ENCODE measurements around the gene UROC1.
A peak's percentile ranks its signal among the peaks of the same experiment; 100 is the strongest.

Gene UROC1

DNA sequence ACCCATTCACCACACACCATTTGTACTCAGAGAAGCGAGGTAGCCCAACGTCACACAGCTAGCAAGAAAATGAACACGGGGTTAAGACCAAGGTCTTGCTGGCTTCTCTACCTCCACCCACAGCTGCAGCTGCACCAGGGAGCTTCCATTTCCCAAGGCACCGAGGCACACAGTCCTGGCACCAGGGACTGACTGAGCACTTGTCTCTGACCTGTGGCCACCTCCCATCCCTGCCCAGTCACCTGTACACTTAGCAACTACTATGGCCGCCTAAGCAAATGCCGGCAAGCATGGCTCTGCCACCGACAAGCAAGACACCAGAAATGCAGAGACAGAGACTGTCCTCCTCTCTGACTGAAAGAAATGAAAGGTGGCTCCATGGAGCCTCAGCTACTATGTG lies 57.2 kb downstream of the UROC1 start:
- DNase-seq (ENCODE audit: low read depth) = no peak

DNA sequence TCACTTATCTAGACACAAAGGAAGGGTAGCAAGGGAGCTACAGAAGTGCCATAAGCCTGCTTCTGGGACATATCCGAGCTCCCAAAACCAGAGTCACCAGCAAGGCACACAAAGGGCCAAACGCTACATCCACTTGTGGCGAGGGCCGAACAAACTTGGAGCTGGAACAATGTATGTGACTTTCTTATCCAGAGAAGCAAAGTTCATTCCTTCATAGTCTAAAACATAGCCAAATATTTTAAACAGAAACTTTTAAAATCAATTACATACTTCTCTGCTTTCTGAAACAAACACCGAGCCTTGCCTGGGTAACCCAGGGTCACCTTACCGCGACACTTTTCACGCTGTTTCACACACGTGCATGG lies 57.8 kb downstream of the UROC1 start:
- DNase-seq (ENCODE audit: low read depth) = no peak

DNA sequence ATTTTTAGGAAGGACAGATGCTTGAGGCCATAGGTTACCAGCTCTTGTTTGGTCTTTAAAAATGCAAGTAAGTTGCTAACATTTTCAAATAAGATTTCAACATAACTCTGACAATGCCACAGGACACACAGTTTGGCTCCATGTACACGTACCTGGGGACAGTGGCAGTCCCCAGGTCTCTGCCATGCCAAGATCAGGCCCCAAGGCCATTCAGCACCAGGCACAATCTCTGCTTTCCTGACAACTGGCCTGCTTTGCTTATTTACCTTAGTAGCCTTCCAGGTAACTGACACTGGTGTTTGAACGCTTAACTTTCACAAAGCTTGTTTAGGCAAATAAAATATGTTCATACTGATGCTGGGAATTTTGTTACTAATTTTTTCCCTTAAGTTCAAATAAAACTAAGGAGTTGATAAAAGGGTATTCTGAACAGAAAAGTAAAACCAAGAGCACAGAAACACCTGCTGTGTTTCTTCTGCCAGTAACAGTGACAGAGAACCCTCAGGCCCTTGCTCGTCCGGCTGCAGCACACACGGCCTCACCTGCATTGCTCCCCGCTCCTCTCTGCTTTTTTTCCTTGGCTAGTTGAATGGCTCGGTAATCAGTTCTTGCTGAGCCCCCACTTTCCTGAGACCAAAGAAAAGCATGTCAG lies 58.3 kb downstream of the UROC1 start:
- DNase-seq (ENCODE audit: low read depth) = no peak

DNA sequence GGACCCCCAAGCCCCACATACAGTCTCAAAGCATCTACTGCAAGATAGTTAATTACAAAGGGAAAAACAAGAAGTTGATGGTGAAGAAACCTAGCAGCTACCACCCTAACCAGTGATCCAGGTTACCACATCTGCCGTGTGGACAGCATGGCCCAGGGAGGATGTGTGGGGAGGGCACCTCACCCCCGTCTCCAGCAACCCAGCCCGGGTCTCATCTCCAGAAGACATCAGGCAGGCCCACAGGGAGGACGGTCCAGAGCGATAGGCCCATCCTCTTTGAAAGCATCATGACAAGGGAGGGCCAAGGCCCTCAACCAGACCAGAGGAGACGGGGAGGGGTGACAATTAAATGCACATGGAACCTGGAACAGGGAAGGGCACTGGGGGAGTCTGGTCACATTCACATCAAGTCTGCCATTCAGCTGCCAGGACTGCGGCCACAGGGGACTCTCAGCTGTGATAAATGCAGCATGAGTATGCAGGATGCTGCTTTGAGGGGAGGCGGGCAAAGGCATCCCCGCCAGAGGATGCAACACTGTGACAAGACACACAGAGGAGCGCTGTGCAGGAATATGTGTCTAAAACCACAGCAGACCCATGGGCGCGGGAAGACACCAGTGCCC lies 60.7 kb downstream of the UROC1 start:
- DNase-seq (ENCODE audit: low read depth) = no peak

DNA sequence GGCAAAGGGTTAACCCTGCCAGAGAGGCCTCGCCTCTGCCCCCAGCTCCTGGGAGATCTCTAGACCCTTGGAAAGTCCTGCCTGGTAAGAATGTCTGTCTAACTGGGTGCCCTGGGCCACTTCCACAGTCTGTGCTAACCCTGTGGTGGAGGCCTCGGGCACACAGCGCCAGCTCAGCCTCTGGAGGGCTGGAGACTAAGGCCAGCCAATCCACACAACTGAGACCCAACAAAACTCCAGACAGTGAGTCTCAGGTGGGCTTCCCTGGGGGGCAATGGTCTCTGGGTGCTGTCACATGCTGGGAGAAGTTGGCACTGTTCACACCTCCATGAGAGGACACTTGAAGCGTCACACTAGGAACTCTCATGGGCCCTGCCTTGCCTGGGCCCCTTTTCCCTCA lies 61.4 kb downstream of the UROC1 start:
- no peak for DNase-seq (ENCODE audit: low read depth)

DNA sequence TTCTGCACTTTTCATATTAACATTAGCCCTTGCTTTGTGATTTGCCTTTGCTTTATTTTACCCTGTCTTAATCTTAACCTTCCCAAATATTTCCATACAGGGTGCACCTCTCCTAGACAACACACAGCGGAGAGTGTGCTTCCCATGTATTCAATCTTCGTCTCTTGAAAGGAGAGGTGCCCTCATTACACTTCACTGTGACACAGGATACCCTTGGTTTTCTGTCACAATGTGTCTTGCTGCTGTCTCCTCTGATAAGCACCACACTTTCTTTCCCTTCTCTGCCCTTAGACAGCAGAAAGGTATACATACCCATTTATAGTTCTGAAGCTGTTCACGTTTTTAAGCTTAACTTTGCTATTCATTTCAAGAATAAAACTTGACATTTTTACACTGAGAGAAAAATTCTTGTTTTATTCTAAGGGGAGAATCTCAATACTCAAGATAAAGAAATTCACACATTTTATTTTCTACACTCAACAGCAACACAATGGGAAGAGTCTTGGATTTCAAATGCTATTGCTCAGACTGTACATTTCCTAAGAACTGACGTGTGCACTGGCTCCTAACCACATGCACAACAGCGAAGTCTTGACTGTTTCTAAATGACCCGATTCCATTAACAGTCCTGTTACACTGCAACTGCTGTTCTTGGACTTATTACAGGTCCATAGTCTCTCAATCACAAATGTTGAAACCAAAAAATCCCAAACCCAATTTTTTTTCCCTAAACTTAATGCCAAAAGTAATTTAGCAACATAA lies 63.0 kb downstream of the UROC1 start:
- DNase-seq (ENCODE audit: low read depth) = no peak

DNA sequence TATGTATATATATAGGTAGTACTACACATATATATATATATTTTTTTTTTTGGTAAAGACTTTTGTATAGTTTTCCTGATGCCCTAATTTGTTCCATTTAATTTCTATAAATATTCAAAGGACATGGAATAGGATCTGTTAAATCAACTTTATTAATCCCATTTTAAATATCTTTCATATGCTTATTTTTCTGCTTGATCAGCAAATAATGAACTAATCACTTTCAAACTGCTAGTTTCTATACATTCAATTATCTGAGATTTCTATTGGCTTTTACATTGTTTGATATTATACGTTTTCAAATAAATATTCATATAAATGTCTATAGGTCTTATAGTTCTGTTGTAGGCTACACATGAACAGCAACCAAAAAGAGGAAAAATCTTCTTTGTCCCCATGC lies 63.5 kb downstream of the UROC1 start:
- no peak for DNase-seq (ENCODE audit: low read depth)

DNA sequence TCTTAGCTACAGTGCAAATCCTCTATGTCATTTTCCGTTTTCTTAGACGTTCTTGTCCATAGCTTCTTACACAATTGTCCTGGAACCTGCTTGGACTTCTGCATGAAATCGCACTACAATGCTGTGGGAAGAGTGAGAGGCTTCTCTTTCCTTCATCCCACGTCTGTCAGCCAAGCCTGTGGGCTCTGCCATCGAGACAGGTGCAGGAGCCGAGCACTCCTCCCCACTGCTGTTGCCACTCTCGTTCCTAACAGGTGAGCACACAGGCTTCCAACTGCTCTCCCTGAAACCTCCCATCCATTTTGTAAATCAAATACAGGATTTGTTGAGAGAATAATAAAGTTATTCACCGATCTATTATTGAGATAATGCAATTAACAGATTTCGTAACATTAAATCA lies 65.4 kb downstream of the UROC1 start:
- DNase-seq (ENCODE audit: low read depth) = no peak

DNA sequence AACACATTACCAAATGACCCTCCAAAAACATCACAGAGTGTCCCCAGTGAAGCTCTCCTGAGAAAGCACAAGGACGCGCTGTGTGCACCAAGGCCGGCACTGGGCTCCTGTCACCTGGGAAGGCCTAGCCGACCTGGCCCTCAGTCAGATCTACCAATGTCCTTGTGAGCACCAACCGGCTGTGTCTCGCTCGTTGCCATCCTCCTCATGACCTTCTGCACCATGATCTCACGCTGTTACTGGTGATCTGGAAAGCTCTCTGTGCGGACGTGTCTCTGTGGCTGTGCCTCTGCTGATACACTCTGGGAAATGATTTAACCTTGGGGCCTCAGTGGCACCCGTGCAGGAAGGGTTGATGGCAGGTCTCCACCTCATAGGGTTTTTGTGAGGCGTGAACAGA lies 66.1 kb downstream of the UROC1 start:
- DNase-seq (ENCODE audit: low read depth) = no peak

DNA sequence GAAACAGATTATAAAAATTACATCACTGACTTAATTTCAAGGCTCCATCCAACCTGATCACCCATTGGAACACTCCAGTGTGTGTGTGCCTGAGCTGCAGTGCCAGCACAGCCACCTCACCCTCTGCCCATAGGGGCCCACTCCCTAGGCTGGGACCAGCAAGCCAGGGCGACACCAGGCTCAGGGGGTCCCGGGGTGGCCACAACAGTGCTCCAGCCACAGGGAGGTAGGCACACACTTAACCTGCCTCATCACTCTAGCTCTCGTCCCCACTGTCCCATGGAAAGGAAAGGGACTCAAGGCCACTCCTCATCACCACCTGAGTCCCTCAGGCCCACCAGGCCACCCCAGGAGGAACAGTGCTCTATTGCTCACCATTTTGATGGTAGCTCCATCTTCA lies 66.8 kb downstream of the UROC1 start:
- no peak for DNase-seq (ENCODE audit: low read depth)

DNA sequence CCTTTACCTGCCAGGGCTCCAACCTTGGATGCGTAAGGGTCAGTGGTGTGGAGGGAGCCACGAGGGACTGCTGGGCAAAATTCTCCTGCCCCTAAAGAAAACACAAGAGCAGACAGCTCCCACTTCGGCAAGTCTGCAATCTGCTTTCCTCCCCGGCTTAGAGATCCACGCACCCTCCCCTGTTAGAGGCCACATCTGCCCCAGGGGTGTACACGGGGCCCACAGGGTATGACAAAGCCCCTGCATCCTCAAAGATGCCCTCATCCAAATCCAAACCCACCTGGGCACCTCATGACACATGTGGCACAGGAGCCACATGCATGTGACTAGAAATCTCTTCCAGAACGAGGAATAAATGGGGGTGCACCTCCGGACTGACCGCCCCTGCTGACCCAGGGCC lies 67.4 kb downstream of the UROC1 start:
- no peak for DNase-seq (ENCODE audit: low read depth)

DNA sequence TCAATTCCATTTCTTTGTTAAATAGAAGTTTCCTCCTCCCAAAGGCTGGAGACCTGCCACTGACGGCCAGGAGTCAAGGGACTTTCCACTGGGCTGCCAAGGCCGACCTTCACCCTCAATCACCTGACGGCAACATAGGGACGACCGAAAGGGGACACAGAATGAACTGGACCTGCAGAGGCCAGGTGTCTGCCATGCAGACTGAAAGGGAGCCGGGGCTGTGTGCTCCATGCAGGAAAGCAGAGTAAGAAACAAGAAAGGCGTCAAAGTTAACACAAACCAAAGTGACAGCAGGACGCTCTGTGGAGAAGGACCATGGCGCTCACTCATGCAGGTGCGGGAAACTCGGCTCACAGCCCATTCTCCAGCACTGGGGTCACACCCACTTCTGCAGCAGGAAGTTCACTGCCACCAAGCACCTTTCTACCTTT lies 67.9 kb downstream of the UROC1 start:
- DNase-seq (ENCODE audit: low read depth) = no peak

DNA sequence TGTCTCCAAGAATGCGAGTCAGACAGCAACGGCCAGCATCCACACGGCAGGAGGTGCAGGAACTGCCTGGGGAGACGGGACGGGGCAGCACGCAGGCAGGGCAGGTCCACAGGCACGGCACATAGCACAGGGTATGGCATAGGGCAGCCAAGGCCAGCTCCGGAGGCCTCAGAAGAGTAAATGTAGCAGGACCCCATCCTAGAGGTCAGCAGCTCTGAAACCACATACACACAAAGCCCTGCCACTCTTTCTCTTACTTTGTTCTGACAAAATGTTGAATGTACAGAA lies 68.7 kb downstream of the UROC1 start:
- DNase-seq (ENCODE audit: low read depth) = no peak

DNA sequence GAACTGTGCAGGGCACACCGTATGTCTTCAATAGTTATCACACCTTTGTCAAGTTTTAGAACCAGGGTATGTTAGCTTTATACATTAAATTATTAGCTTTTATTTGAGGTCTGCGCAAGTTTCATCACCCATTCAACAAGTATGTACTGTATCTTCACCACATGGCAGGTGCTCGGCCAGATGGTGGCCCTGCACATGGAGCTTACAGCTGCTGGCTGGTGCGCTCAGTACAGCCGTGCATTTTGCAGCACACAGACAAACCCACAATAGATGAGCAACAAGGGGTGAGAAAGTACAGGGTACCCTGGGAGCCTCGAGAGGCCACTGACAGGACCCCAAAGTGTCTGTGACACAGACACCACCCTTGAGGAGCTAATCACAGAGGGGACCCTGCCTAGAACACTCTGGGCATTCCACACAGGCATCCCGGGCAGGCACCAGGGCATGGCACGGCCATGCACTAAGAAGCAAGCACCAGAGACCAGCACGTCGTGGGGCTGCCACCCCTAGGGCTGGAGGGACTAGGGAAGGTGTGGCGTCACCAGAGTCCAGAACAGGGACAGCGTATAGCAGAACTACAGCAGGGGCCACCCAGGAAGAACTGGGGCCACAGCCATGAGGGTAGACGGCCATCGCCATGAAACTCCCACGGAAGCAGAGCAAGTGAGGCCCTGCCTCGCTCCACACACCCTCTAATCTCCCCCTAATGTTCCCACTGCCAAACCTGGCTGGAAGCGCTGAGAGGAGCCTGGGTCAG lies 69.3 kb downstream of the UROC1 start:
- DNase-seq (ENCODE audit: low read depth) = no peak

DNA sequence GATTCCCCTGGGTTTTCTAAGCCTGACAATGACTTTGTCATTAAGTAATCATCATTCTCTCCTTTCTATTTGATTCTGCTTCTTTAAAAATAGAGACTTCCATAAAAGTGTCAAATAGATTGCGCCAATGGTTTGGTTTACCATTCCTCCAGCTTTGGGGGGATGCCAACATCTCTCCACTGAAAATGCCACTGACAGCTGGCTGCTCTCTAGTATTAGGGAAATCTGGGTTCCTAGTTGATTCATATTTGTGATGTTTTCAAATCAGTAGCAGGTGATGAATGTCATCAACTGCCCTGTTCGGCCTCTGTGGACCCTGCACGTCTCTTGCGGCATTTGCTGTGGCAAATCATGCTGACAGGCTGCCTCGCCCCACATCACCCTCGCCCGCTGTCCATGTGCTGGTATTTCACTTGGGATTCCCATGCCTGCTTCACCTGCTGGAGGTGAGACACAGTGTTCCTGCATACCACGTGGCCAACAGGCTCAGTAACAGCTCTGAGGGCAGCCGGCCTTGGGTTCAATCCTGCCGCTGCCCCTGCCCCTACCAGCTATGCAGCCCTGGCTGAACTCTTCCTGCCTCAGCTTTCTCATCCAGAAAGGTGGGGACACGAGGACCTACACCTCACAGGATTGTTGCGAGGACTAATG lies 70.0 kb downstream of the UROC1 start:
- DNase-seq (ENCODE audit: low read depth) = peak; percentile 9

DNA sequence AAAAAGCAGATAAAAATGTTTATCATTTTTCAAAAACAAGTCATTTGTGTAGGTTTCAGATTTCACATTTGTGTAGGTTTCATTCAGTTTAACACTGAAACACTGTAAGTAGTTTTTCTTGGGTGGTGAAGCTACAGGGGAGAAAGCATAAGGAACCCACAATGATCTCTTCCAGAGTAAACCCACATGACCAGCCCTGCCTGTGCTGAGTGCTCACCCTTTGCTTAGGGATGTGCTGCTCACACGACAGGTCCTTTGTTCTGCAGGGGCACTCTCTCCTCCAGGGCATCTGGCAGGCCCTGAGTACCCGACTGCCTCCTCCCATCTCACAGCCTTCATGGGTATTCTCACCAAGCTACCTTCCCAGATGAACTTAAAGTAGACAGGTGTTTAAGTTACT lies 70.8 kb downstream of the UROC1 start:
- DNase-seq (ENCODE audit: low read depth) = peak; percentile 6

DNA sequence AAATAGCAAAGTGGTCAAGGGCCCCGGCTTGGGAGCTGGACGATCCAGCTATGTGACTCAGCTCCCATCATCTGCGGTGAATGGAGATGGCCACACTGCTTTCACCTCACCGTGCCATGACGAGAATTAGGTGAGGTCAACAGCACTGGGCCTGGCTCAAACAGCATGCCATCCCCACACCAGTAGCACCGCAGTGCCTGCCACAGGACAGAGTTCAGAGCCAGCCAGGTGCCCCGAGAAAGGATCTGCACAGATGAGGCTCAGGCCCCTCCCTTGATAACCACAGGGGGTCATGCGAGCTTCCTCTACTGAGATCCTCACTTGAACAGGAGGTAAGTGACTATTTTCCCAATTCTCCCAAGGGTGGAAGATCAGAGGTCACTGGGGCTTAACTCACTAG lies 71.3 kb downstream of the UROC1 start:
- DNase-seq (ENCODE audit: low read depth) = no peak

DNA sequence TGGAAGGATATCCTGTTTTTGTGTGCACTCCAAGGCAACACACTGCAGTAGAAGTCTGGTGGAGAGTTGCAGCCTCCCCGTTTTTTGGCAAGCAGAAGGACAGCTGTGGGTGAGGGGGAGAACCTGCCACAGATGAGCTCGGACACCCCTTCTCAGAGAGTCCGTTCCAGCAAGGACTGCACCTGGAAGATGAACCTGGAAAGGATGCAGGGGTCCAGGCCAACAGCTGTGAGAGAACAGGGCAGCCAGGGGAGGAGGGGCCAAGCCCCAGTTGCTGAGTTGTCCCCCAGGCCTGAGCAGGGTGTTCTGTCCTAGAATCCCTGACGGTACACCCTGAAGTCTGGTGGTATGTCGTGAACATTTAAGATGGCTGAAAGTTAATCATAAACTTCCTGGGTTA lies 72.1 kb downstream of the UROC1 start:
- no peak for DNase-seq (ENCODE audit: low read depth)

DNA sequence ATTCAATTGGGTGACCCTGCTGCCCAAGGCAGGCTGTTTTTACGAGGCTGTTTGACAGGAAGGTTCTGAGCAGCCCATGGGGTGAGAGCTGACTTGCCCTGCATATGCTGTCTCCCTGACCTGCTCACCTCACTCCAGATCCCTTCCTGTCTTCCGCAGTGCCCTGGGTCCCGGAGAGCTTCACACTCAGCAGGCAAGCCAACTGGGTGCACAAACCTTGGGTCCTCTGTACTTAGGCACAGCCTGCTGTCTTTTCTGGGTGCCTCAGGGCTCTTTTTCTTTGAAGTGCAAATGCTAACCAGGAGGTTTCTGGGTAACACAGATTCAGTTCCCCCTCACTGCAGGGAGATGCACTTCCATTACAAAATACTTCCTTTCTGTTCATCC lies 74.7 kb downstream of the UROC1 start:
- no peak for DNase-seq (ENCODE audit: low read depth)

DNA sequence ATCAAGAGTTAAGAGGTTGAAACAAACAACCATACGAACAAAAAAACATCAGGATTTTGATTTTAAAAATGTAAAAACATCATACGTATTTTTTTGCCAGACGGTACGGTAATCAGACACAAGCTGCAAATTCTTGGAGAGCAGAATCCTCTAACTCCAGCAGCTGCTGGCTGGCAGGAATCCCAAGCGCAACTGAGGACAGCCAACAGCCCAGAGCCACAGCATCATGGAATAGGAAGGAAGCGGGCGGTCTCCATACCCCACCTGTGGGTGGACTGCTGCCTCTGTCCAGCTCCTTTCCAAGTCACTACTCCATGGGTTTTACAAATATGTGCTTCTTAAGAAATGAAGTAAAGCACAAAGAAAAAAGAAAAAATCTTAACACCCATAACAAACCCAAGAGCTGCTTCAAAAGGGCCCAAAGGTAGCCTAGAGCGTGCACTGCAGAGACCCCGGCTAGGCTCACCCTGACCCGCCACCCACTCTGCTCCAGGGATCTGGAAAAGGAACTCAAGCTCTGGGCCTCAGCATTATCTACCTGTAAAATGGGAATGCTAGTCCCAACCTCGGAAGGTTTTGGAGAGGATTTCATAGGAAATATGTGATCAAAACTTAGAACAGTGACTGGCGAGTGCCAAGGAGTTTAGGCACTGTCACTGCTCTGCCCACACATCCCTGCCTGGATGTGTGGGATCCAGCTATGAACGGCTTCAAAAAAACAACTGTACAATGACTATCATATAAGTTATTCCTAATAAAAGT lies 75.3 kb downstream of the UROC1 start:
- DNase-seq (ENCODE audit: low read depth) = no peak

DNA sequence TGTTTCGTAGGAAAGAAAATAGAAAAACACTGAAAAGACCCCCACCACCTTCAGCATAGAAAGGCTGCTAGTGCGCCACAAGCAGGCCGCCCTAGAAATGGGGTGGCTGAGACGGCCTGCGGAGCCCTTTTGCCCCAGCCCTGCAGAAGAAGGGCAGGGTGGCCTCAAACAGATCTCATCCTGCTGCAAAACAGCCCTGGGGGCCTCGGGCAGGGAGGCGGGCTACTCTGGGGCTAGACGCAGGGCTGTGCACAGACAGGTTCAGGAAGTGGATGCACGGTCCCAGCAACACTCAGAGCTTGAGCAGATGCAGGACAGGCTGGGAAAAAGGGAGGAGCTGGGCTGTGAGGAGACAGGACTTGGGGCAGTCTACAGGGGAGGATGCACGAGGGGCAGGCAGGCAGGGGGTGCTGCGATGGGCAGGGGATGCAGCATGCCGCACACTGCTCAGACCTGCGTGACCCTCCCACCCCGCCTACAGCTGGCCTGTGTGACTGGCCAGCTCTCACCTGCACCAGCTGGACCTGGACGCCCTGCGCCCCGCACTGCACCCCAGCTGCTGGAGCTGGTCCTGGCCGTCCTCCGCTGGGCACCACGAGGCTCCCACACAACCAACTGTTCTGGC lies 76.2 kb downstream of the UROC1 start:
- no peak for DNase-seq (ENCODE audit: low read depth)

DNA sequence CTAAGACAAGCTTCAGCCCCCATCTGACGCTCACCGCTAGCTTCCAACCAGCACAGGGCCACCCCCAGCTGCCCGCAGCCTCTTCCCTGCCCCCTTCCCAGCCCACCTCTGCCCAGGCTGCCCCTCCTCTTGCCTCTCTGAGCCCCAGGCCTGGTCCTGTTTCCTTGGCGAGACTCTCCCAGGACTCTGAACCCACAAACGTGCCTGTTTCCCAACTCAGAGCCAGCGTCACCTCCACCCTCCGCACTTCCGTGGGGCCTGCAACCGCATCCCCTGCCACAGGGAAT lies 76.9 kb downstream of the UROC1 start:
- no peak for DNase-seq (ENCODE audit: low read depth)

Measured in EH (cell line).